ENCODE results near the gene HNF1A.

GRCh38 chr12:121034616-121035305 lies 56.4 kb downstream of the HNF1A start:
- TF ChIP-seq EZH2 (IDR thresholded peaks at IDR 0.05; ENCODE audit: low read length) (no peak), CTCF (optimal IDR thresholded peaks at IDR 0.05 in 1 of 3, IDR thresholded peaks at IDR 0.05 in 1 of 3, conservative IDR thresholded peaks at IDR 0.05 in 1 of 3; ENCODE audit: extremely low read depth in 1 of 3, insufficient read depth in 2 of 3, low read length in 3 of 3) (no peak)
